SK-N-SH (cell line): ENCODE measurements around the gene RFWD3. TPM values are rescaled to one million over a fixed set of nuclear protein-coding genes. Genes with fewer than 3 reads are reported as not detected.

Source experiments
- CTCF ChIA-PET: fragments of 300-600, 350-600 bp; formaldehyde crosslinking; extraction: SDS; loops from one replicate; lab custom pipeline; 2021; lab: Yijun Ruan, JAX
- POLR2A ChIA-PET: fragments of 350-600 bp; sonication (Branson Sonifier 250); formaldehyde crosslinking; extraction: SDS; loops from one replicate; lab custom pipeline; 2020; ENCODE audit warnings: antibody characterized with exemption, inconsistent platforms; lab: Yijun Ruan, JAX
- DNase-seq: peaks from one replicate; pipeline ENCODE4 v3.0.0; 2012
- H2AFZ ChIP-seq: fragments of 200-600 bp; sonication (generic); 2 replicates; pipeline ENCODE4 v1.8.1; 2016; ENCODE audit warnings: antibody characterized with exemption, mild to moderate bottlenecking, low read depth
- H3F3A ChIP-seq: fragments of 200-600 bp; sonication (generic); replicated peaks from 2 replicates; pipeline ENCODE3; 2016; ENCODE audit warnings: antibody characterized with exemption, mild to moderate bottlenecking; ENCODE audit not compliant: insufficient read depth
- H3K27ac ChIP-seq, 2 experiments: fragments of 200-500 bp in 1 of 2; fragments of 200-600 bp in 1 of 2; sonication (Bioruptor generic) in 1 of 2; sonication (generic), shearing (Covaris generic) in 1 of 2; 2 replicates each; pipeline versions ENCODE4 v1.5.1 to v1.6.1; 2014 to 2016; ENCODE audit warnings: low read depth in 2 of 2, inconsistent platforms in 1 of 2, low read length in 1 of 2, mild to moderate bottlenecking in 1 of 2, mixed read lengths in 1 of 2
- H3K27me3 ChIP-seq: fragments of 200-600 bp; sonication (generic), shearing (Covaris generic); 2 replicates; pipeline ENCODE4 v1.6.1; 2016; ENCODE audit warnings: mixed run types; ENCODE audit not compliant: insufficient read depth
- H3K36me3 ChIP-seq, 2 experiments: fragments of 200-500 bp in 1 of 2; fragments of 200-600 bp in 1 of 2; sonication (Bioruptor generic) in 1 of 2; sonication (generic) in 1 of 2; replicated peaks in 1 of 2; 2 replicates each; pipeline versions ENCODE3 to v1.5.1; 2014 to 2016; ENCODE audit warnings: low read length in 1 of 2, mild to moderate bottlenecking in 1 of 2; ENCODE audit not compliant: insufficient read depth in 2 of 2, control insufficient read depth in 1 of 2
- H3K4me1 ChIP-seq, 2 experiments: fragments of 200-500 bp in 1 of 2; fragments of 200-600 bp in 1 of 2; sonication (Bioruptor generic) in 1 of 2; sonication (generic), shearing (Covaris generic) in 1 of 2; 2 replicates each; pipeline versions ENCODE4 v1.5.1 to v1.6.1; 2014 to 2016; ENCODE audit warnings: low read depth in 1 of 2, low read length in 1 of 2, mixed run types in 1 of 2; ENCODE audit not compliant: insufficient read depth in 2 of 2, control insufficient read depth in 1 of 2
- H3K4me2 ChIP-seq: fragments of 200-600 bp; sonication (generic), shearing (Covaris generic); 2 replicates; pipeline ENCODE4 v1.6.1; 2017; ENCODE audit warnings: mixed run types
- H3K4me3 ChIP-seq, 2 experiments: fragments of 200-500 bp in 1 of 2; fragments of 200-600 bp in 1 of 2; sonication (Bioruptor generic) in 1 of 2; sonication (generic), shearing (Covaris generic) in 1 of 2; 2 replicates each; pipeline versions ENCODE4 v1.5.1 to v1.8.1; 2014 to 2016; ENCODE audit warnings: low read depth in 2 of 2, inconsistent platforms in 1 of 2, low read length in 1 of 2, mild to moderate bottlenecking in 1 of 2, mixed read lengths in 1 of 2, moderate library complexity in 1 of 2
- H3K79me2 ChIP-seq: fragments of 200-600 bp; sonication (generic); 2 replicates; pipeline ENCODE4 v1.8.1; 2017; ENCODE audit warnings: mild to moderate bottlenecking; ENCODE audit not compliant: insufficient read depth
- H3K9ac ChIP-seq: fragments of 200-600 bp; sonication (generic); 2 replicates; pipeline ENCODE4 v1.6.1; 2017; ENCODE audit warnings: mixed run types
- H3K9me2 ChIP-seq: fragments of 200-600 bp; sonication (generic); 2 replicates; pipeline ENCODE4 v1.6.1; 2017; ENCODE audit warnings: mixed run types
- H3K9me3 ChIP-seq: fragments of 200-600 bp; sonication (generic); 2 replicates; pipeline ENCODE4 v1.6.1; 2017; ENCODE audit warnings: mixed run types, mild to moderate bottlenecking, moderate library complexity
- H4K20me1 ChIP-seq: fragments of 200-600 bp; sonication (generic); 2 replicates; pipeline ENCODE4 v1.6.1; 2017; ENCODE audit warnings: mild to moderate bottlenecking, mixed run types; ENCODE audit not compliant: insufficient read depth
- FOXJ3 ChIP-seq: sonication (generic); formaldehyde crosslinking; IDR thresholded peaks from 2 replicates; pipeline ENCODE4 v1.5.1; 2020; ENCODE audit warnings: mild to moderate bottlenecking, missing genetic modification reagents
- GABPA ChIP-seq: IDR thresholded peaks from 2 replicates; pipeline ENCODE4 v1.4.0; 2012; ENCODE audit warnings: low read depth, mild to moderate bottlenecking
- NRF1 ChIP-seq: IDR thresholded peaks from 2 replicates; pipeline ENCODE4 v1.6.1; 2012; ENCODE audit warnings: low read depth, mild to moderate bottlenecking, low read length
- POLR2AphosphoS5 ChIP-seq: IDR thresholded peaks from 2 replicates; pipeline ENCODE4 v1.6.1; 2012; ENCODE audit warnings: low read depth, low read length
- RXRA ChIP-seq: IDR thresholded peaks from 2 replicates; pipeline ENCODE4 v1.4.0; 2012; ENCODE audit warnings: low read depth, mild to moderate bottlenecking, borderline replicate concordance
- SIN3A ChIP-seq: IDR thresholded peaks from 2 replicates; pipeline ENCODE4 v1.6.1; 2012; ENCODE audit warnings: low read depth, mild to moderate bottlenecking, low read length, moderate library complexity, borderline replicate concordance
- WGBS: methylation state at CpG from one replicate; pipeline ENCODE4 v1.1.6; 2017; ENCODE audit warnings: low lambda C conversion rate; 5-methylcytosine and 5-hydroxymethylcytosine counted together
- polyA plus RNA-seq, 3 experiments: library from polyadenylated mRNA; depleted of rRNA; stranded (reverse); fragments of >200 nt; gene quantifications; 2 replicates each; pipeline ENCODE4 v1.2.3, GENCODE V29; 2012
- TF ChIP-seq, protein P1 (sequence below): fragments of 200-600 bp; sonication (generic); IDR thresholded peaks from 2 replicates; pipeline ENCODE4 v1.6.1; 2017; ENCODE audit warnings: antibody characterized with exemption, mild to moderate bottlenecking, moderate library complexity
- TF ChIP-seq, protein P2 (sequence below): IDR thresholded peaks from 2 replicates; pipeline ENCODE4 v1.4.0; 2012; ENCODE audit warnings: low read depth, borderline replicate concordance

Gene RFWD3
- polyA plus RNA-seq, 1 of the 3 experiments (the other 2 are of a cell fraction) = 13.2 TPM

- 65% methylated on average over 8 of the region's 10 CpGs for WGBS
- Histone ChIP-seq H3K9ac (no peak overlapping the region), H3K36me3 (no peaks in the 10 kb centered on the region), H3K4me1 (no peaks in the 10 kb centered on the region), H3K9me3 (no peaks in the 10 kb centered on the region), H3K27ac (no peak overlapping the region), H3K4me3 (no peak overlapping the region), H2AFZ (no peak overlapping the region), H3F3A (no peaks in the 10 kb centered on the region), H3K4me2 (no peak overlapping the region), H3K79me2 (no peaks in the 10 kb centered on the region), H3K27me3 (no peaks in the 10 kb centered on the region; the same call in 1 of the 2 replicates), H3K9me2 (no peaks in the 10 kb centered on the region), H4K20me1 (no peaks in the 10 kb centered on the region)
- TF ChIP-seq SIN3A (no peak), GABPA (no peak), POLR2AphosphoS5 (no peak)
- TF ChIP-seq, protein P1, sequence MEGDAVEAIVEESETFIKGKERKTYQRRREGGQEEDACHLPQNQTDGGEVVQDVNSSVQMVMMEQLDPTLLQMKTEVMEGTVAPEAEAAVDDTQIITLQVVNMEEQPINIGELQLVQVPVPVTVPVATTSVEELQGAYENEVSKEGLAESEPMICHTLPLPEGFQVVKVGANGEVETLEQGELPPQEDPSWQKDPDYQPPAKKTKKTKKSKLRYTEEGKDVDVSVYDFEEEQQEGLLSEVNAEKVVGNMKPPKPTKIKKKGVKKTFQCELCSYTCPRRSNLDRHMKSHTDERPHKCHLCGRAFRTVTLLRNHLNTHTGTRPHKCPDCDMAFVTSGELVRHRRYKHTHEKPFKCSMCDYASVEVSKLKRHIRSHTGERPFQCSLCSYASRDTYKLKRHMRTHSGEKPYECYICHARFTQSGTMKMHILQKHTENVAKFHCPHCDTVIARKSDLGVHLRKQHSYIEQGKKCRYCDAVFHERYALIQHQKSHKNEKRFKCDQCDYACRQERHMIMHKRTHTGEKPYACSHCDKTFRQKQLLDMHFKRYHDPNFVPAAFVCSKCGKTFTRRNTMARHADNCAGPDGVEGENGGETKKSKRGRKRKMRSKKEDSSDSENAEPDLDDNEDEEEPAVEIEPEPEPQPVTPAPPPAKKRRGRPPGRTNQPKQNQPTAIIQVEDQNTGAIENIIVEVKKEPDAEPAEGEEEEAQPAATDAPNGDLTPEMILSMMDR = no peak
- ChIA-PET POLR2A (no interaction called here), CTCF (interaction anchor here (0.8 to 12.3 kb wide), 8 partner anchors 9 to 397 kb away, joined by 3 to 192 read pairs (median 6); no protein-coding TSS in a partner anchor)
- peak; percentile 19 for DNase-seq
Observed at GRCh38 chr16:74713876-74714275, 47.2 kb upstream of the RFWD3 start.

DNA sequence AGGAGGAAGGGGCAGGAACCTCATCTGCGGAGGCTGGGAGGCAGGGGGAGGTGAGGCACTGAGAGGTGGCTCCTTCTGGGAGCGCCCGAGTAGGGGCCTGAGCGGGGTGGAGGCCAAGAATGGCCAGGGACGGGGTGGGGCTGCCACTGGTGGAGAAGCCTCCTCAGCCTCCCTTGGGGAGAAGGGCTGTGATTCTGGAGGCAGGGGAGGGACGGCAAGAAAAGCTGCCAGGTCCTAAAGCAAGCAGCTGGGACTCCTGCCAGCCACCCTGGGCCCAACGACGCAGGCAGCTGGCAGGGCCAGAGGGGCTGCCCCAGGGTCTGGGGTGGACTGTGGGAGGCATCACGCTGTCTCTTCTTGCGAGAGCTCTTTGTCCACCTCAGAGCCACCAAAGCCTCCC is 46.6 kb upstream of the RFWD3 start:
- WGBS = 72% methylated on average over 9 of the region's 10 CpGs
- DNase-seq = peak; percentile 12
- POLR2A ChIA-PET = no interaction called here
- Histone ChIP-seq H3F3A (no peaks in the 10 kb centered on the region), H4K20me1 (no peaks in the 10 kb centered on the region), H3K27ac (no peak overlapping the region), H3K9me2 (no peaks in the 10 kb centered on the region), H3K79me2 (no peaks in the 10 kb centered on the region), H3K9me3 (no peaks in the 10 kb centered on the region), H3K36me3 (no peaks in the 10 kb centered on the region), H3K4me1 (no peaks in the 10 kb centered on the region), H3K4me2 (no peak overlapping the region)
- TF ChIP-seq FOXJ3 (CRISPR knock-in tag) (no peak), RXRA (no peak), NRF1 (no peak)
- TF ChIP-seq, protein P2, sequence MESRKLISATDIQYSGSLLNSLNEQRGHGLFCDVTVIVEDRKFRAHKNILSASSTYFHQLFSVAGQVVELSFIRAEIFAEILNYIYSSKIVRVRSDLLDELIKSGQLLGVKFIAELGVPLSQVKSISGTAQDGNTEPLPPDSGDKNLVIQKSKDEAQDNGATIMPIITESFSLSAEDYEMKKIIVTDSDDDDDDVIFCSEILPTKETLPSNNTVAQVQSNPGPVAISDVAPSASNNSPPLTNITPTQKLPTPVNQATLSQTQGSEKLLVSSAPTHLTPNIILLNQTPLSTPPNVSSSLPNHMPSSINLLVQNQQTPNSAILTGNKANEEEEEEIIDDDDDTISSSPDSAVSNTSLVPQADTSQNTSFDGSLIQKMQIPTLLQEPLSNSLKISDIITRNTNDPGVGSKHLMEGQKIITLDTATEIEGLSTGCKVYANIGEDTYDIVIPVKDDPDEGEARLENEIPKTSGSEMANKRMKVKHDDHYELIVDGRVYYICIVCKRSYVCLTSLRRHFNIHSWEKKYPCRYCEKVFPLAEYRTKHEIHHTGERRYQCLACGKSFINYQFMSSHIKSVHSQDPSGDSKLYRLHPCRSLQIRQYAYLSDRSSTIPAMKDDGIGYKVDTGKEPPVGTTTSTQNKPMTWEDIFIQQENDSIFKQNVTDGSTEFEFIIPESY = no peak
- TF ChIP-seq, all 33 proteins: peak for 0
- no peak overlapping the region for H3K9ac ChIP-seq
- no peak overlapping the region for H2AFZ ChIP-seq
- CTCF ChIA-PET = interaction anchor here (0.8 to 12.3 kb wide), 10 partner anchors 8 to 398 kb away, joined by 3 to 192 read pairs (median 6); partner anchors contain the start of genes FA2H and MLKL
- no peak overlapping the region for H3K4me3 ChIP-seq
- H3K27me3 ChIP-seq = no peaks in the 10 kb centered on the region; the same call in 1 of the 2 replicates
